GM23338 (cell line): ENCODE data around the gene OR2M5.

Experiments used
- CTCF ChIP-seq, 2 experiments: fragments of 200-600 bp in 1 of 2; sonication (generic) in 1 of 2; conservative IDR thresholded peaks; 2 replicates each; pipeline versions ENCODE4 v1.5.1 to v1.6.1; 2016 to 2017; ENCODE audit warnings: antibody characterized with exemption in 2 of 2, low read depth in 2 of 2, mild to moderate bottlenecking in 2 of 2, moderate library complexity in 1 of 2
- EZH2 ChIP-seq: fragments of 200-600 bp; sonication (generic); IDR thresholded peaks from one replicate; pipeline ENCODE4 v1.8.0; 2017; ENCODE audit warnings: antibody characterized with exemption, mild to moderate bottlenecking, low read depth; ENCODE audit not compliant: unreplicated experiment
- JUNB ChIP-seq: IDR thresholded peaks from one replicate; pipeline ENCODE4 v1.6.1; 2016; ENCODE audit warnings: antibody characterized with exemption; ENCODE audit not compliant: unreplicated experiment
- NANOG ChIP-seq: IDR thresholded peaks from 2 replicates; pipeline ENCODE4 v1.6.1; 2016; ENCODE audit warnings: antibody characterized with exemption, borderline replicate concordance
- POLR2AphosphoS5 ChIP-seq: IDR thresholded peaks from 2 replicates; pipeline ENCODE4 v1.6.1; 2016; ENCODE audit warnings: antibody characterized with exemption, low read depth

GRCh38 chr1:248174521-248174920 lies 29.6 kb downstream of the OR2M5 start, which contains the start of gene OR2M2:
- TF ChIP-seq POLR2AphosphoS5 (no peak), CTCF (conservative IDR thresholded peaks at IDR 0.05; ENCODE audit: low read depth in 2 of 2) (no peak), NANOG (no peak), EZH2 (no peak), JUNB (no peak)
